ENCODE results near the gene ZNF836. TPM values are rescaled to one million over a fixed set of nuclear protein-coding genes. Genes with fewer than 3 reads are reported as not detected.

ZNF836 gene
- total RNA-seq, 1 experiment from 2014 or later = 28.8 TPM

DNA sequence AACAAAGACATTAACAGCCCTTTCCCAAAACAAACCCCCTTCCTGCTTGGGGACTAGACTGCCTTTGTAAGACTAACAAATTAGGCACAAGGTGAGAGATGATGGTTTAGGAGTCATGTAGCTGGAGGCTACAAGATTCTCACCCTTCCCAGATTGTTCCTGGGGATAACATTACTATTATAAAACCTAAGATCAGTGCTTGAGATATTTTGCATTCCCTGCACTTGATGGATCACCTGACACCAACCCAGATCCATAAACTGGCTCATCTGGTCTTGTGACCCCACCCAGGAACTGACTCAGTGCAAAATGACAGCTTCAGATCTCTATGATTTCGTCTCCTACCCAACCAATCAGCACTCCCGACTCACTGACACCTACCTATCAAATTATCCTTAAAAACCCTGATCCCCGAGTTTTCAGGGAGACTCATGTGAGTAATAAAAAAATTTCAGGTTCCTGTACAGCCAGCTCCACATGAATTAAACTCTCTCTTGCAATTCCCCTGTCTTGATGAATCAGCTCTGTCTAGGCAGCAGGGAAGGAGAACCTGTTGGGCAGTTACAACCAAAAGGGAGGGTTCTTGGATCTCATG is 29.3 kb downstream of the ZNF836 start (continued):
- TF ChIP-seq FOXP1 (CRISPR knock-in tag; IDR thresholded peaks at IDR 0.05; ENCODE audit: borderline replicate concordance) = no peak
- no peak for TF ChIP-seq ATF1 (CRISPR knock-in tag; IDR thresholded peaks at IDR 0.05)

DNA sequence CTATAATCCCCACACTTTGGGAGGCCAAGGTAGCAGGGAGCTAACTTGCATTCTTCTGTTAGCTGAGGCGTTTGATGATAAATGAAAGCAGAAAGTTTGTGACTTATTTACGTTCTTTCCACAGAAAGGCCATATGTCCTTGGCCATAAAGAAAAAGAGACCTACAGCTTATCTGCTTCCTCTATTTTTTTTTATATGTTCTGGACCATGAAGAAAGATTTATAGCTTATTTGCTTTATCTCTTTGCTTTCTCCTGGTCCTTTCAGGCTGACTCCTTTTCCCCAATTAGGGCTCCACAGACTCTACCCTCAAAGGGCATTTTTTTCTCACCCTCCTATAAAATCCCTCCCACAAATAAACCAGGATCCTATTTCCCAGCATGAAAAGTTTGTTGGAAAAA is 30.2 kb downstream of the ZNF836 start:
- H3K4me1 Mint-ChIP-seq = peaks cover 19% of the 10 kb centered on the region
- H3K36me3 Mint-ChIP-seq = peaks cover 13% of the 10 kb centered on the region
- no peaks in the 10 kb centered on the region; the same call in 1 of the 2 replicates for H3K27me3 Mint-ChIP-seq (ENCODE audit: low read depth)
- ATAC-seq = no peak
- ChIA-PET CTCF (no interaction called here), POLR2A (interaction anchor here (3.0 kb wide), 1 partner anchor 48 kb away, joined by 21 read pairs; the partner anchor contains the start of gene PPP2R1A)
- H3K4me3 Mint-ChIP-seq = no peak overlapping the region
- no peak for DNase-seq (ENCODE audit: low spot score)
- no peak overlapping the region for H3K27ac Mint-ChIP-seq
- H3K9me3 Mint-ChIP-seq = peaks cover 10% of the 10 kb centered on the region
- no peak for TF ChIP-seq NFYB (CRISPR knock-in tag; conservative IDR thresholded peaks at IDR 0.05; ENCODE audit: low read depth)
- no peak for TF ChIP-seq SMAD3 (CRISPR knock-in tag; IDR thresholded peaks at IDR 0.05; ENCODE audit: borderline replicate concordance)
- TF ChIP-seq, protein P1, sequence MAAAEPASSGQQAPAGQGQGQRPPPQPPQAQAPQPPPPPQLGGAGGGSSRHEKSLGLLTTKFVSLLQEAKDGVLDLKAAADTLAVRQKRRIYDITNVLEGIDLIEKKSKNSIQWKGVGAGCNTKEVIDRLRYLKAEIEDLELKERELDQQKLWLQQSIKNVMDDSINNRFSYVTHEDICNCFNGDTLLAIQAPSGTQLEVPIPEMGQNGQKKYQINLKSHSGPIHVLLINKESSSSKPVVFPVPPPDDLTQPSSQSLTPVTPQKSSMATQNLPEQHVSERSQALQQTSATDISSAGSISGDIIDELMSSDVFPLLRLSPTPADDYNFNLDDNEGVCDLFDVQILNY (CRISPR knock-in tag; IDR thresholded peaks at IDR 0.05) = no peak
- TF ChIP-seq GABPB1 (CRISPR knock-in tag; IDR thresholded peaks at IDR 0.05) = no peak
- TF ChIP-seq, protein P2, sequence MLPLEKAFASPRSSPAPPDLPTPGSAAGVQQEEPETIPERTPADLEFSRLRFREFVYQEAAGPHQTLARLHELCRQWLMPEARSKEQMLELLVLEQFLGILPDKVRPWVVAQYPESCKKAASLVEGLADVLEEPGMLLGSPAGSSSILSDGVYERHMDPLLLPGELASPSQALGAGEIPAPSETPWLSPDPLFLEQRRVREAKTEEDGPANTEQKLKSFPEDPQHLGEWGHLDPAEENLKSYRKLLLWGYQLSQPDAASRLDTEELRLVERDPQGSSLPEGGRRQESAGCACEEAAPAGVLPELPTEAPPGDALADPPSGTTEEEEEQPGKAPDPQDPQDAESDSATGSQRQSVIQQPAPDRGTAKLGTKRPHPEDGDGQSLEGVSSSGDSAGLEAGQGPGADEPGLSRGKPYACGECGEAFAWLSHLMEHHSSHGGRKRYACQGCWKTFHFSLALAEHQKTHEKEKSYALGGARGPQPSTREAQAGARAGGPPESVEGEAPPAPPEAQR (CRISPR knock-in tag; IDR thresholded peaks at IDR 0.05) = no peak
- TF ChIP-seq, protein P3, sequence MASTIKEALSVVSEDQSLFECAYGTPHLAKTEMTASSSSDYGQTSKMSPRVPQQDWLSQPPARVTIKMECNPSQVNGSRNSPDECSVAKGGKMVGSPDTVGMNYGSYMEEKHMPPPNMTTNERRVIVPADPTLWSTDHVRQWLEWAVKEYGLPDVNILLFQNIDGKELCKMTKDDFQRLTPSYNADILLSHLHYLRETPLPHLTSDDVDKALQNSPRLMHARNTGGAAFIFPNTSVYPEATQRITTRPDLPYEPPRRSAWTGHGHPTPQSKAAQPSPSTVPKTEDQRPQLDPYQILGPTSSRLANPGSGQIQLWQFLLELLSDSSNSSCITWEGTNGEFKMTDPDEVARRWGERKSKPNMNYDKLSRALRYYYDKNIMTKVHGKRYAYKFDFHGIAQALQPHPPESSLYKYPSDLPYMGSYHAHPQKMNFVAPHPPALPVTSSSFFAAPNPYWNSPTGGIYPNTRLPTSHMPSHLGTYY (CRISPR knock-in tag; IDR thresholded peaks at IDR 0.05) = no peak

DNA sequence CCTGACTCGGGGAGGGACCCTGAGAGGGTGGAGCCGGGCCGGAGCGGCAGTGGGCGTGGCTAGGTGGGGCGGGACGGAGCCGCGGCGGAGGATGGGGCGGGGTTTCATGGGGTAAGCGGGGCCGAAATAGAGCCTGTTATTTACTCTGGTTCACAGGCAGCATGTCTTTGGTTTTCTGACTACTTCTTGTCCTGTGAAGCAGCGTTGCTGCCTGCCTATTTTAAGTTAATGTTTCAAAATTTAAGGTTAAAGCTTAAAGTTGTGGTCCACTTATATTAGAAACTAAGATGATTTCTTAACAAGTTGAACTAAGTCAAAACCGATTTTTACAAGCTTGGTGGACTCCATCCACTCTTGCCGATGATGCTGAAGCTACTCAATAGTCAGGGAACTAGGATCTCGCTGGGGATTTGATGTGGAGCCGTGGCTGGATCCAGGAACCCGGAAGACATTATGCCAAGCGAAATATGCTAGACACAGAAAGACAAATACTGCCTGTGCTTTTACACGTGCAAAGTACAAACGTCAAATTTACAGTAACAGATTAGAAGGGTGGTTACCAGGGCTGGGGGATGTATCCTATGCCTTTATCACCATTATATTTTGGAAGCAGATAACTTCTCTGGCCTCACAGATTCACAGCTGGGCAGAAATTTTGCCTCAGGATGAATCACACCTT is 31.2 kb downstream of the ZNF836 start:
- CTCF ChIA-PET = interaction anchor here (2.1 kb wide), 1 partner anchor 64 kb away, joined by 8 read pairs; no protein-coding TSS in a partner anchor
- peak; percentile 92 for ATAC-seq
- peaks cover 5% of the 10 kb centered on the region for H3K9me3 Mint-ChIP-seq
- peak overlapping the region; percentile 97 for H3K4me3 Mint-ChIP-seq
- DNase-seq (ENCODE audit: low spot score) = no peak
- peaks cover 22% of the 10 kb centered on the region for H3K4me1 Mint-ChIP-seq
- H3K27ac Mint-ChIP-seq = peak overlapping the region; percentile 86; the same call in 1 of the 2 replicates
- POLR2A ChIA-PET = interaction anchor here (3.0 kb wide), 1 partner anchor 49 kb away, joined by 21 read pairs; the partner anchor contains the start of gene PPP2R1A
- H3K27me3 Mint-ChIP-seq (ENCODE audit: low read depth) = no peaks in the 10 kb centered on the region; the same call in 1 of the 2 replicates
- H3K36me3 Mint-ChIP-seq = peaks cover 10% of the 10 kb centered on the region
- TF ChIP-seq, protein P4, sequence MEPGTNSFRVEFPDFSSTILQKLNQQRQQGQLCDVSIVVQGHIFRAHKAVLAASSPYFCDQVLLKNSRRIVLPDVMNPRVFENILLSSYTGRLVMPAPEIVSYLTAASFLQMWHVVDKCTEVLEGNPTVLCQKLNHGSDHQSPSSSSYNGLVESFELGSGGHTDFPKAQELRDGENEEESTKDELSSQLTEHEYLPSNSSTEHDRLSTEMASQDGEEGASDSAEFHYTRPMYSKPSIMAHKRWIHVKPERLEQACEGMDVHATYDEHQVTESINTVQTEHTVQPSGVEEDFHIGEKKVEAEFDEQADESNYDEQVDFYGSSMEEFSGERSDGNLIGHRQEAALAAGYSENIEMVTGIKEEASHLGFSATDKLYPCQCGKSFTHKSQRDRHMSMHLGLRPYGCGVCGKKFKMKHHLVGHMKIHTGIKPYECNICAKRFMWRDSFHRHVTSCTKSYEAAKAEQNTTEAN (CRISPR knock-in tag; IDR thresholded peaks at IDR 0.05) = no peak
- TF ChIP-seq TCF7 (CRISPR knock-in tag; IDR thresholded peaks at IDR 0.05; ENCODE audit: low read depth) (no peak), ZNF396 (CRISPR knock-in tag; IDR thresholded peaks at IDR 0.05; ENCODE audit: borderline replicate concordance) (no peak), CREB1 (CRISPR knock-in tag; IDR thresholded peaks at IDR 0.05) (no peak), KAT7 (CRISPR knock-in tag; IDR thresholded peaks at IDR 0.05; ENCODE audit: borderline replicate concordance) (no peak), ESRRA (CRISPR knock-in tag; IDR thresholded peaks at IDR 0.05; ENCODE audit: borderline replicate concordance) (no peak), JAZF1 (CRISPR knock-in tag; IDR thresholded peaks at IDR 0.05) (no peak), SMAD4 (CRISPR knock-in tag; IDR thresholded peaks at IDR 0.05) (no peak), ZBTB21 (CRISPR knock-in tag; IDR thresholded peaks at IDR 0.05; ENCODE audit: borderline replicate concordance) (no peak), NFE2L1 (CRISPR knock-in tag; IDR thresholded peaks at IDR 0.05) (no peak)
- TF ChIP-seq, protein P5, sequence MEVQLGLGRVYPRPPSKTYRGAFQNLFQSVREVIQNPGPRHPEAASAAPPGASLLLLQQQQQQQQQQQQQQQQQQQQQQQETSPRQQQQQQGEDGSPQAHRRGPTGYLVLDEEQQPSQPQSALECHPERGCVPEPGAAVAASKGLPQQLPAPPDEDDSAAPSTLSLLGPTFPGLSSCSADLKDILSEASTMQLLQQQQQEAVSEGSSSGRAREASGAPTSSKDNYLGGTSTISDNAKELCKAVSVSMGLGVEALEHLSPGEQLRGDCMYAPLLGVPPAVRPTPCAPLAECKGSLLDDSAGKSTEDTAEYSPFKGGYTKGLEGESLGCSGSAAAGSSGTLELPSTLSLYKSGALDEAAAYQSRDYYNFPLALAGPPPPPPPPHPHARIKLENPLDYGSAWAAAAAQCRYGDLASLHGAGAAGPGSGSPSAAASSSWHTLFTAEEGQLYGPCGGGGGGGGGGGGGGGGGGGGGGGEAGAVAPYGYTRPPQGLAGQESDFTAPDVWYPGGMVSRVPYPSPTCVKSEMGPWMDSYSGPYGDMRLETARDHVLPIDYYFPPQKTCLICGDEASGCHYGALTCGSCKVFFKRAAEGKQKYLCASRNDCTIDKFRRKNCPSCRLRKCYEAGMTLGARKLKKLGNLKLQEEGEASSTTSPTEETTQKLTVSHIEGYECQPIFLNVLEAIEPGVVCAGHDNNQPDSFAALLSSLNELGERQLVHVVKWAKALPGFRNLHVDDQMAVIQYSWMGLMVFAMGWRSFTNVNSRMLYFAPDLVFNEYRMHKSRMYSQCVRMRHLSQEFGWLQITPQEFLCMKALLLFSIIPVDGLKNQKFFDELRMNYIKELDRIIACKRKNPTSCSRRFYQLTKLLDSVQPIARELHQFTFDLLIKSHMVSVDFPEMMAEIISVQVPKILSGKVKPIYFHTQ (CRISPR knock-in tag; IDR thresholded peaks at IDR 0.05) = no peak
- TF ChIP-seq, protein P6, sequence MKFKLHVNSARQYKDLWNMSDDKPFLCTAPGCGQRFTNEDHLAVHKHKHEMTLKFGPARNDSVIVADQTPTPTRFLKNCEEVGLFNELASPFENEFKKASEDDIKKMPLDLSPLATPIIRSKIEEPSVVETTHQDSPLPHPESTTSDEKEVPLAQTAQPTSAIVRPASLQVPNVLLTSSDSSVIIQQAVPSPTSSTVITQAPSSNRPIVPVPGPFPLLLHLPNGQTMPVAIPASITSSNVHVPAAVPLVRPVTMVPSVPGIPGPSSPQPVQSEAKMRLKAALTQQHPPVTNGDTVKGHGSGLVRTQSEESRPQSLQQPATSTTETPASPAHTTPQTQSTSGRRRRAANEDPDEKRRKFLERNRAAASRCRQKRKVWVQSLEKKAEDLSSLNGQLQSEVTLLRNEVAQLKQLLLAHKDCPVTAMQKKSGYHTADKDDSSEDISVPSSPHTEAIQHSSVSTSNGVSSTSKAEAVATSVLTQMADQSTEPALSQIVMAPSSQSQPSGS (CRISPR knock-in tag; IDR thresholded peaks at IDR 0.05; ENCODE audit: borderline replicate concordance, low read depth) = no peak
- TF ChIP-seq, protein P1 (CRISPR knock-in tag; IDR thresholded peaks at IDR 0.05) = no peak
- TF ChIP-seq, protein P7, sequence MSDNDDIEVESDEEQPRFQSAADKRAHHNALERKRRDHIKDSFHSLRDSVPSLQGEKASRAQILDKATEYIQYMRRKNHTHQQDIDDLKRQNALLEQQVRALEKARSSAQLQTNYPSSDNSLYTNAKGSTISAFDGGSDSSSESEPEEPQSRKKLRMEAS (CRISPR knock-in tag; IDR thresholded peaks at IDR 0.05) = no peak

All from WTC11 (cell line).